WERI-Rb-1 (cell line): Measurements from ENCODE around the gene KCNJ14.

ENCODE experiments used
- DNase-seq: peaks from one replicate; pipeline ENCODE4 v3.0.0-alpha.2; 2020
- H3K27ac ChIP-seq: fragments of 250-450 bp; sonication (Bioruptor Pico); 2 replicates; pipeline ENCODE4 v1.5.1; 2020; ENCODE audit warnings: mild to moderate bottlenecking, moderate library complexity
- H3K27me3 ChIP-seq: fragments of 250-450 bp; sonication (Bioruptor Pico); 2 replicates; pipeline ENCODE4 v1.5.1; 2021; ENCODE audit warnings: mild to moderate bottlenecking, low read depth, moderate library complexity; ENCODE audit not compliant: insufficient read depth, severe bottlenecking
- H3K36me3 ChIP-seq: fragments of 250-450 bp; sonication (Bioruptor Pico); 2 replicates; pipeline ENCODE4 v1.5.1; 2020; ENCODE audit warnings: mild to moderate bottlenecking, moderate library complexity
- H3K4me3 ChIP-seq: 2 replicates; pipeline ENCODE4 v1.5.1; 2011; ENCODE audit warnings: low read depth, mild to moderate bottlenecking, control low read depth, low read length
- H3K9me3 ChIP-seq: fragments of 250-450 bp; sonication (Bioruptor Pico); 2 replicates; pipeline ENCODE4 v1.5.1; 2021; ENCODE audit warnings: mild to moderate bottlenecking, moderate library complexity; ENCODE audit not compliant: severe bottlenecking
- CTCF ChIP-seq: IDR thresholded peaks from 2 replicates; pipeline ENCODE4 v1.5.1; 2011; ENCODE audit warnings: low read depth, mild to moderate bottlenecking, control low read depth, inconsistent platforms, low read length

Gene KCNJ14

GRCh38 chr19:48452289-48453190 is 2.8 kb upstream of the KCNJ14 start:
- H3K36me3 ChIP-seq, result peaks cover 58% of the 10 kb centered on the region
- H3K27me3 ChIP-seq, result no peaks in the 10 kb centered on the region
- H3K27ac ChIP-seq, result no peak overlapping the region
- H3K4me3 ChIP-seq, result no peak overlapping the region
- no peaks in the 10 kb centered on the region for H3K9me3 ChIP-seq
- DNase-seq, result no peak
- no peak for TF ChIP-seq CTCF

GRCh38 chr19:48454150-48454730 is 1.1 kb upstream of the KCNJ14 start:
- H3K36me3 ChIP-seq, result peaks cover 48% of the 10 kb centered on the region
- H3K27ac ChIP-seq, result no peak overlapping the region
- no peak for TF ChIP-seq CTCF
- no peak overlapping the region for H3K4me3 ChIP-seq
- no peaks in the 10 kb centered on the region for H3K27me3 ChIP-seq
- H3K9me3 ChIP-seq, result no peaks in the 10 kb centered on the region
- no peak for DNase-seq

- H3K36me3 ChIP-seq, result peaks cover 36% of the 10 kb centered on the region
- no peak for TF ChIP-seq CTCF
- no peak overlapping the region for H3K27ac ChIP-seq
- DNase-seq, result no peak
- no peaks in the 10 kb centered on the region for H3K27me3 ChIP-seq
- no peaks in the 10 kb centered on the region for H3K9me3 ChIP-seq
- H3K4me3 ChIP-seq, result no peak overlapping the region
Observed at GRCh38 chr19:48455908-48456562, 661 bp downstream of the KCNJ14 start.

- no peak for TF ChIP-seq CTCF
- no peaks in the 10 kb centered on the region for H3K27me3 ChIP-seq
Observed at GRCh38 chr19:48456864-48457263, 1.5 kb downstream of the KCNJ14 start.

GRCh38 chr19:48458016-48458415 is 2.6 kb downstream of the KCNJ14 start:
- no peaks in the 10 kb centered on the region for H3K9me3 ChIP-seq
- DNase-seq, result no peak
- no peak for TF ChIP-seq CTCF
- H3K27me3 ChIP-seq, result no peaks in the 10 kb centered on the region
- no peak overlapping the region for H3K4me3 ChIP-seq
- peaks cover 21% of the 10 kb centered on the region for H3K36me3 ChIP-seq
- H3K27ac ChIP-seq, result no peak overlapping the region

More at GRCh38 chr19:48456864-48457263, 1.5 kb downstream of the KCNJ14 start:
- Histone ChIP-seq H3K27ac (no peak overlapping the region), H3K36me3 (peaks cover 30% of the 10 kb centered on the region), H3K9me3 (no peaks in the 10 kb centered on the region), H3K4me3 (no peak overlapping the region)
- DNase-seq, result no peak
